ENCODE results near the gene TEX38.

TEX38 gene

GRCh38 chr1:46649764-46650163, 21.9 kb upstream of the TEX38 start:
- TF ChIP-seq, protein P1, sequence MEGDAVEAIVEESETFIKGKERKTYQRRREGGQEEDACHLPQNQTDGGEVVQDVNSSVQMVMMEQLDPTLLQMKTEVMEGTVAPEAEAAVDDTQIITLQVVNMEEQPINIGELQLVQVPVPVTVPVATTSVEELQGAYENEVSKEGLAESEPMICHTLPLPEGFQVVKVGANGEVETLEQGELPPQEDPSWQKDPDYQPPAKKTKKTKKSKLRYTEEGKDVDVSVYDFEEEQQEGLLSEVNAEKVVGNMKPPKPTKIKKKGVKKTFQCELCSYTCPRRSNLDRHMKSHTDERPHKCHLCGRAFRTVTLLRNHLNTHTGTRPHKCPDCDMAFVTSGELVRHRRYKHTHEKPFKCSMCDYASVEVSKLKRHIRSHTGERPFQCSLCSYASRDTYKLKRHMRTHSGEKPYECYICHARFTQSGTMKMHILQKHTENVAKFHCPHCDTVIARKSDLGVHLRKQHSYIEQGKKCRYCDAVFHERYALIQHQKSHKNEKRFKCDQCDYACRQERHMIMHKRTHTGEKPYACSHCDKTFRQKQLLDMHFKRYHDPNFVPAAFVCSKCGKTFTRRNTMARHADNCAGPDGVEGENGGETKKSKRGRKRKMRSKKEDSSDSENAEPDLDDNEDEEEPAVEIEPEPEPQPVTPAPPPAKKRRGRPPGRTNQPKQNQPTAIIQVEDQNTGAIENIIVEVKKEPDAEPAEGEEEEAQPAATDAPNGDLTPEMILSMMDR (IDR thresholded peaks at IDR 0.05), result no peak

DNA sequence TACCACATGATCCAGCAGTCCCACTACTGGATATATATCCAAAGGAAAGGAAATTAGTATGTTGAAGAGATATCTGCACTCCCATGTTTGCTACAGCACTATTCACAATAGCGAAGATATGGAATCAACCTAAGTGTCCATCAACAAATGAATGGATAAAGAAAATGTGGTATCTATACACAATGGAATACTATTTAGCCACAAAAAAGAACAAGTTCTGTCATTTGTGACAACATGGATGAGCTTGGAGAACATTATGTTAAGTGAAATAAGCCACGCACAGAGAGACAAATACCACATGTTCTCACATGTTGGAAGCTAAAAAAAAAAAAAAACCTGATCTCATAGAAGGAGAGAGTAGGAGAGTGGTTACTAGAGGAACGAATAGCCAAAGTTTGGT, 21.2 kb upstream of the TEX38 start:
- TF ChIP-seq, protein P1 (IDR thresholded peaks at IDR 0.05), result no peak

GRCh38 chr1:46652321-46653100, 19.1 kb upstream of the TEX38 start:
- TF ChIP-seq, protein P1 (IDR thresholded peaks at IDR 0.05), result no peak

GRCh38 chr1:46653405-46653958, 18.2 kb upstream of the TEX38 start:
- TF ChIP-seq, protein P1 (IDR thresholded peaks at IDR 0.05), result no peak

GRCh38 chr1:46654012-46654411, 17.6 kb upstream of the TEX38 start:
- TF ChIP-seq, protein P1 (IDR thresholded peaks at IDR 0.05), result no peak

DNA sequence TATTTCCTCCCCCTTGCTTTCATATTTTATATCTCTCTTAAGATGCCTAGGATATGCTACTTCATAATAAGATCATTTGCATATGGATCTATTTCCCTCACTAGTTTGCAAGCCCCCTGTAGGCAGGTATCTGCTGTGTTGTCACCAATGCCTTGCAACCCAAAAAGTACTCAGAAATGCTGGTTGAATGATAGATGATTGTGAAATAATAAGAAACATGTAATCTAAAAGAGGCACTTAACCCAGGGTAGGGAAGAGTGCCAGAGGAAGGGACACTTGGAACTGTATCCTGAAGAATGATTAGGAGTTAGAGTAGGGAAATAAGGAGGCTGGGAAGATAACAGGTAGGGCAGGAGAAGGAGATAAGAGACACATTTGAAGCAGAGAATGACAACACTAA, 15.8 kb upstream of the TEX38 start:
- TF ChIP-seq, protein P1 (IDR thresholded peaks at IDR 0.05), result no peak

DNA sequence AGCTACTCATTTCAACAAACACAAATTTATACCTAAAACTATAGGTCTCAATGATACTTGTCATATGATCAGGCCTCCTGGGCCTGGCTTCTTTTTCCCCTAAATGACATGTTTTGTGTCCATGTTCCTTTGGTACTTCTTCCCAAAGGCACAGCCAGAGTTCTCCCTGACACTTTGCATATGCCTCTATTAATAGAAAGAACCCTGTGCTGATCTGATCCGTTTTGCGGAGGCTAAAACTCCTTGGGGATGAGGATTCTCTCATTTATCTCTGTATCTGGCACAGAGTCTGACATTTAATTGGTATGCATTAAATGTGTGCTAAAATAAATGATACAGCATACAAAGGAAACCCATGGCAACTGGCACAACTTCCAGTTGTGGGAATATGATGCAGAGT, 15.0 kb upstream of the TEX38 start:
- TF ChIP-seq, protein P1 (IDR thresholded peaks at IDR 0.05), result no peak

Data from LNCAP (cell line).